Nephron (organoid): ENCODE data around the gene TOMM40.
A peak's percentile ranks its signal among the peaks of the same experiment; 100 is the strongest.

Source experiments
- H3K27ac Mint-ChIP-seq, 3 experiments: 2 replicates each; pipeline ENCODE4 v1.8.0; 2020; ENCODE audit warnings: mixed read lengths in 3 of 3, mild to moderate bottlenecking in 2 of 3, moderate library complexity in 1 of 3
- H3K27me3 Mint-ChIP-seq: 2 replicates; pipeline ENCODE4 v1.8.0; 2021; ENCODE audit warnings: low read depth, mild to moderate bottlenecking, moderate library complexity, mixed read lengths
- H3K36me3 Mint-ChIP-seq: 2 replicates; pipeline ENCODE4 v1.8.0; 2020; ENCODE audit warnings: low read depth, mixed read lengths
- H3K4me1 Mint-ChIP-seq: 2 replicates; pipeline ENCODE4 v1.8.0; 2020; ENCODE audit warnings: mixed read lengths
- H3K4me3 Mint-ChIP-seq, 3 experiments: 2 replicates each; pipeline ENCODE4 v1.8.0; 2020; ENCODE audit warnings: mild to moderate bottlenecking in 3 of 3, mixed read lengths in 3 of 3, moderate library complexity in 2 of 3
- H3K9me3 Mint-ChIP-seq: 2 replicates; pipeline ENCODE4 v1.8.0; 2020; ENCODE audit warnings: mixed read lengths
- CTCF ChIP-seq, 3 experiments: fragments of 200-600 bp; sonication (generic); IDR thresholded peaks; one replicate each; pipeline ENCODE4 v1.5.0; 2021; ENCODE audit warnings: antibody characterized with exemption in 3 of 3; ENCODE audit not compliant: unreplicated experiment in 3 of 3

Gene TOMM40

GRCh38 chr19:44891016-44891882 lies at the start of gene TOMM40:
TOMM40 (plus strand) TSS chr19:44891254; CDS start chr19:44891416, 162 bp downstream.
- H3K36me3 Mint-ChIP-seq = peaks cover 62% of the 10 kb centered on the region
- no peaks in the 10 kb centered on the region for H3K27me3 Mint-ChIP-seq
- peak within 1 kb of the TSS; percentile 86 to 94 (median 90) for H3K4me3 Mint-ChIP-seq
- peak in 1 of 3 experiments; percentile 8 for TF ChIP-seq CTCF (IDR thresholded peaks at IDR 0.05; ENCODE audit: unreplicated experiment in 3 of 3)
- no peaks in the 10 kb centered on the region for H3K9me3 Mint-ChIP-seq
- peaks cover 20% of the 10 kb centered on the region for H3K4me1 Mint-ChIP-seq
- peak within 1 kb of the TSS; percentile 81 to 95 (median 92) for H3K27ac Mint-ChIP-seq

GRCh38 chr19:44845286-44845611 lies 45.8 kb upstream of the TOMM40 start:
- Mint-ChIP-seq H3K27me3 (no peaks in the 10 kb centered on the region), H3K4me1 (peaks cover 27% of the 10 kb centered on the region), H3K36me3 (no peaks in the 10 kb centered on the region), H3K4me3 (peak overlapping the region; percentile 86 to 99 (median 91)), H3K9me3 (no peaks in the 10 kb centered on the region), H3K27ac (peak overlapping the region; percentile 53 to 94 (median 88))
- TF ChIP-seq CTCF (IDR thresholded peaks at IDR 0.05; ENCODE audit: unreplicated experiment in 3 of 3) = no peak

- Mint-ChIP-seq H3K27ac (peak within 1 kb of the TSS; percentile 53 to 99 (median 94)), H3K36me3 (no peaks in the 10 kb centered on the region), H3K27me3 (no peaks in the 10 kb centered on the region), H3K9me3 (no peaks in the 10 kb centered on the region), H3K4me3 (peak within 1 kb of the TSS; percentile 91 to 99 (median 99)), H3K4me1 (peaks cover 32% of the 10 kb centered on the region)
- TF ChIP-seq CTCF (IDR thresholded peaks at IDR 0.05; ENCODE audit: unreplicated experiment in 3 of 3) = peak; percentile 61 to 80 (median 65)
These were observed 45.2 kb upstream of the TOMM40 start, which contains the start of gene NECTIN2 for GRCh38 chr19:44845612-44846454. NECTIN2 (plus strand) TSS chr19:44846297; CDS start chr19:44846526, 229 bp downstream.

- Mint-ChIP-seq H3K27ac (peak overlapping the region; percentile 53 to 99 (median 94)), H3K4me3 (peak overlapping the region; percentile 91 to 99 (median 99)), H3K36me3 (no peaks in the 10 kb centered on the region), H3K4me1 (peaks cover 32% of the 10 kb centered on the region), H3K9me3 (no peaks in the 10 kb centered on the region), H3K27me3 (no peaks in the 10 kb centered on the region)
- TF ChIP-seq CTCF (IDR thresholded peaks at IDR 0.05; ENCODE audit: unreplicated experiment in 3 of 3) = no peak
These were observed 44.5 kb upstream of the TOMM40 start for GRCh38 chr19:44846455-44847143.

GRCh38 chr19:44847144-44848035 lies 43.7 kb upstream of the TOMM40 start:
- Mint-ChIP-seq H3K4me1 (peaks cover 33% of the 10 kb centered on the region), H3K4me3 (peak overlapping the region; percentile 91 to 99 (median 99))

More at GRCh38 chr19:44847144-44848035, 43.7 kb upstream of the TOMM40 start:
- no peaks in the 10 kb centered on the region for H3K9me3 Mint-ChIP-seq
- H3K27me3 Mint-ChIP-seq = no peaks in the 10 kb centered on the region
- peaks cover 1% of the 10 kb centered on the region for H3K36me3 Mint-ChIP-seq
- H3K27ac Mint-ChIP-seq = peak overlapping the region; percentile 53 to 99 (median 94)
- no peak for TF ChIP-seq CTCF (IDR thresholded peaks at IDR 0.05; ENCODE audit: unreplicated experiment in 3 of 3)
